Measurements from ENCODE around the gene ATG16L2.

DNA sequence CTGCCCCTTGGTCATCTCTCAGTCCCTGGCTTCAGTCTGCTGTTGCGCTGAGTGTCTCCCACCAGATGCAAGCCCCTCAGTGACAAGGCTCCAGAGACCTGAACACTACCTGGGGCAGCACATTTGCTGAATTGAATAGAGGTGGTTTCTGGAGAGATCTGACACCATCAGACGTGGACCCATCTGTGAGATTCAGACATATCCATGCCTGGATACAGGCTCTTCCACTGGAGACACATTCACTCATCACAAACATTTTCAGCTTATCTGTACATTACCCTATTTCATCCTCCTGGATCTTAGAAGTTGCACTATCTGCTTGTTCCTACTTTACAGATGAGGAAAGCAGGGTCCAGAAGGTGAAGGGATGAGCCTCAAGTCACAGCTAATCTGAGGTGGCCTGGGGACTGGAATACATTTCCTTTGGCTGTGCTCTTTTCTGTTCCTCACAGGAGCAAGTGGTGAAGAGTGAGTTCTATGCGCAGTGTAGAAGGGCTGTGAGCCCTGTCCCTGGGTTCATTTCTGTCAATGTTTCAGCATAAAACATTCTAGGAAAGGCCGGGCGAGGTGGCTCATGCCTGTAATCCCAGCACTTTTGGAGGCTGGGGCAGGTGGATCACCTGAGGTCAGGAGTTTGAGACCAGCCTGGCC lies 19.0 kb downstream of the ATG16L2 start:
- TF ChIP-seq, protein P1, sequence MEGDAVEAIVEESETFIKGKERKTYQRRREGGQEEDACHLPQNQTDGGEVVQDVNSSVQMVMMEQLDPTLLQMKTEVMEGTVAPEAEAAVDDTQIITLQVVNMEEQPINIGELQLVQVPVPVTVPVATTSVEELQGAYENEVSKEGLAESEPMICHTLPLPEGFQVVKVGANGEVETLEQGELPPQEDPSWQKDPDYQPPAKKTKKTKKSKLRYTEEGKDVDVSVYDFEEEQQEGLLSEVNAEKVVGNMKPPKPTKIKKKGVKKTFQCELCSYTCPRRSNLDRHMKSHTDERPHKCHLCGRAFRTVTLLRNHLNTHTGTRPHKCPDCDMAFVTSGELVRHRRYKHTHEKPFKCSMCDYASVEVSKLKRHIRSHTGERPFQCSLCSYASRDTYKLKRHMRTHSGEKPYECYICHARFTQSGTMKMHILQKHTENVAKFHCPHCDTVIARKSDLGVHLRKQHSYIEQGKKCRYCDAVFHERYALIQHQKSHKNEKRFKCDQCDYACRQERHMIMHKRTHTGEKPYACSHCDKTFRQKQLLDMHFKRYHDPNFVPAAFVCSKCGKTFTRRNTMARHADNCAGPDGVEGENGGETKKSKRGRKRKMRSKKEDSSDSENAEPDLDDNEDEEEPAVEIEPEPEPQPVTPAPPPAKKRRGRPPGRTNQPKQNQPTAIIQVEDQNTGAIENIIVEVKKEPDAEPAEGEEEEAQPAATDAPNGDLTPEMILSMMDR (IDR thresholded peaks at IDR 0.05) = no peak
- no peak for TF ChIP-seq POLR2A (IDR thresholded peaks at IDR 0.05)

Measured in esophagus squamous epithelium (tissue), 4 donors.